GM13977 (cell line): ENCODE data around the gene CHD9.
A peak's percentile ranks its signal among the peaks of the same experiment; 100 is the strongest.

ENCODE experiments used
- DNase-seq: peaks from one replicate; pipeline ENCODE4 v3.0.0; 2012; ENCODE audit warnings: low spot score
- CTCF ChIP-seq: IDR thresholded peaks from 2 replicates; pipeline ENCODE4 v1.5.1; 2012; ENCODE audit warnings: mild to moderate bottlenecking, control low read depth; ENCODE audit not compliant: insufficient read depth; ENCODE audit errors: extremely low read depth, missing control alignments
- in situ Hi-C: fragments of 300-500 bp; cut with MboI; formaldehyde crosslinking; loops from one replicate; pipeline ENCODE4 v1.12.0; 2022; ENCODE audit warnings: low sequenced_read_pairs, low pct_unique_long_range_greater_than_20kb, mixed read lengths, inconsistent platforms; ENCODE audit not compliant: unreplicated experiment

The CHD9 gene

GRCh38 chr16:53372992-53373871, 318.4 kb downstream of the CHD9 start:
- peak; percentile 4 for TF ChIP-seq CTCF
- DNase-seq, result peak; percentile 27
- in situ Hi-C loops, result no loop called here

- TF ChIP-seq CTCF, result no peak
- DNase-seq, result no peak
- in situ Hi-C loops, result no loop called here
Measured at GRCh38 chr16:53374800-53375199, 320.0 kb downstream of the CHD9 start.

GRCh38 chr16:53378138-53378537, 323.3 kb downstream of the CHD9 start:
- in situ Hi-C loops, result no loop called here
- DNase-seq, result peak; percentile 41
- no peak for TF ChIP-seq CTCF
